Smooth muscle cell (in vitro differentiated cells): ENCODE data around the gene HOXB8. TPM values are rescaled to one million over a fixed set of nuclear protein-coding genes. Genes with fewer than 3 reads are reported as not detected.

Experiments
- DNase-seq: peaks from one replicate; lab custom pipeline; 2025; ENCODE audit not compliant: unreplicated experiment; lab: John Stamatoyannopoulos, UW
- H2AFZ ChIP-seq: fragments of 200-600 bp; sonication (generic); 2 replicates; pipeline ENCODE4 v1.6.0; 2016; ENCODE audit warnings: antibody characterized with exemption, low read depth, mild to moderate bottlenecking
- H3F3A ChIP-seq: fragments of 200-600 bp; sonication (generic); 2 replicates; pipeline ENCODE4 v1.6.0; 2017; ENCODE audit warnings: antibody characterized with exemption, low read depth
- H3K27ac ChIP-seq: fragments of 200-600 bp; sonication (generic); 2 replicates; pipeline ENCODE4 v1.5.1; 2016; ENCODE audit warnings: low read depth, mild to moderate bottlenecking
- H3K27me3 ChIP-seq: fragments of 200-600 bp; sonication (generic); 2 replicates; pipeline ENCODE4 v1.6.1; 2016; ENCODE audit warnings: low read depth, mild to moderate bottlenecking
- H3K36me3 ChIP-seq: fragments of 200-600 bp; sonication (generic); 2 replicates; pipeline ENCODE4 v1.5.1; 2016; ENCODE audit warnings: low read depth
- H3K4me1 ChIP-seq: fragments of 200-600 bp; sonication (generic); 2 replicates; pipeline ENCODE4 v1.5.1; 2016; ENCODE audit warnings: low read depth
- H3K4me2 ChIP-seq: fragments of 200-600 bp; sonication (generic); 2 replicates; pipeline ENCODE4 v1.6.0; 2016; ENCODE audit warnings: mild to moderate bottlenecking
- H3K4me3 ChIP-seq: fragments of 200-600 bp; sonication (generic); 2 replicates; pipeline ENCODE4 v1.5.1; 2016; ENCODE audit warnings: mild to moderate bottlenecking
- H3K79me2 ChIP-seq: fragments of 200-600 bp; sonication (generic); 2 replicates; pipeline ENCODE4 v1.6.0; 2016; ENCODE audit warnings: low read depth, mild to moderate bottlenecking
- H3K9ac ChIP-seq: fragments of 200-600 bp; sonication (generic); 2 replicates; pipeline ENCODE4 v1.6.0; 2016; ENCODE audit warnings: low read depth
- H3K9me3 ChIP-seq: fragments of 200-600 bp; sonication (generic); replicated peaks from 2 replicates; pipeline ENCODE4 v1.5.1; 2016; ENCODE audit warnings: low read depth
- H4K20me1 ChIP-seq: fragments of 200-600 bp; sonication (generic); 2 replicates; pipeline ENCODE4 v1.6.0; 2016; ENCODE audit warnings: low read depth
- CTCF ChIP-seq: fragments of 200-600 bp; sonication (generic); IDR thresholded peaks from 2 replicates; pipeline ENCODE4 v1.5.1; 2017; ENCODE audit warnings: borderline replicate concordance, mild to moderate bottlenecking, antibody characterized with exemption; ENCODE audit not compliant: insufficient read depth, poor library complexity, severe bottlenecking
- WGBS: methylation state at CpG from one replicate; pipeline ENCODE4 v1.1.7; 2016; ENCODE audit warnings: low lambda C conversion rate; 5-methylcytosine and 5-hydroxymethylcytosine counted together
- polyA plus RNA-seq: library from polyadenylated mRNA; unstranded; fragments of >200 nt; fragmentation: Nextera tagmentation; extraction: Ambion mirVana; gene quantifications from 2 replicates; pipeline ENCODE4 v1.2.1, GENCODE V29; 2016
- total RNA-seq: library from RNA; depleted of rRNA; stranded (reverse); fragments of >200 nt; gene quantifications from 2 replicates; pipeline ENCODE4 v1.2.3, GENCODE V29; 2014

Gene HOXB8
- total and polyA plus RNA-seq, 2 experiments from 2014 or later, result 0.94 to 2.0 TPM

GRCh38 chr17:48584223-48584741 lies 30.8 kb downstream of the HOXB8 start:
- peaks cover 87% of the 10 kb centered on the region for H3K27me3 ChIP-seq
- no peak overlapping the region for H3K9ac ChIP-seq
- no peaks in the 10 kb centered on the region for H3F3A ChIP-seq
- peaks cover 99% of the 10 kb centered on the region for H4K20me1 ChIP-seq
- TF ChIP-seq CTCF, result no peak
- H3K27ac ChIP-seq, result no peak overlapping the region
- peaks cover 69% of the 10 kb centered on the region for H3K79me2 ChIP-seq
- no peak for DNase-seq
- no peaks in the 10 kb centered on the region for H3K36me3 ChIP-seq
- no peaks in the 10 kb centered on the region for H3K4me1 ChIP-seq
- H3K4me3 ChIP-seq, result no peak overlapping the region
- no peaks in the 10 kb centered on the region for H3K9me3 ChIP-seq
- 52% methylated on average over 2 of the region's 2 CpGs for WGBS
- no peak overlapping the region for H2AFZ ChIP-seq
- peak overlapping the region; percentile 86 for H3K4me2 ChIP-seq

DNA sequence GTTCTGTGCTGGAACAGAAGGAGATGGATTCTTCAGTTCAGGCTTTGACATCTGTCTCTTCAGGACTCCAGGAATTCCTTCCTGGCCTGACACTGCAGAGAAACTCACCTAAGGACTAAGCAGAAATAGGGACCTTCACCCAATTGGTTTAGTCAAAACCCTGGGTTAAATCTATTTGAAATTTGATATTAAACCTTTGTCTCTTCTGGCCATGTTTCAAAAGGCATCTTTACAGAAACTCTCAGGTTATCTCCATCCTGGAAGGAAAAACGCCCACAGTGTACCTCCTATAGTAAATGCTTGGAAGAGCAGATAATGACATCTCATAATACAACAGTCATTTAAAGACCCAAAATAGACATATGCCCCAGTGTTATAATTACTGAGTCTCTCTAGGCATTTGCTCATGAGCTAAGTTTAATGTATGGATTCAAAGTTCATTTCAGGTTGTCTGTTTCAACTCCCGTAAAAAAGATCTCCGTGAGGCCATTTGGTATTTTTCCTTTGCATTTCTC lies 31.3 kb downstream of the HOXB8 start:
- TF ChIP-seq CTCF, result no peak
- H3K79me2 ChIP-seq, result peaks cover 64% of the 10 kb centered on the region
- no peaks in the 10 kb centered on the region for H3K4me1 ChIP-seq
- H3K4me2 ChIP-seq, result no peak overlapping the region
- H3K36me3 ChIP-seq, result no peaks in the 10 kb centered on the region
- peaks cover 99% of the 10 kb centered on the region for H4K20me1 ChIP-seq
- DNase-seq, result no peak
- no peaks in the 10 kb centered on the region for H3F3A ChIP-seq
- H3K27me3 ChIP-seq, result peaks cover 87% of the 10 kb centered on the region
- no peaks in the 10 kb centered on the region for H3K9me3 ChIP-seq
- H2AFZ ChIP-seq, result no peak overlapping the region
- WGBS, result 79% methylated on average over 3 of the region's 3 CpGs
- H3K27ac ChIP-seq, result no peak overlapping the region
- H3K4me3 ChIP-seq, result no peak overlapping the region
- H3K9ac ChIP-seq, result no peak overlapping the region

DNA sequence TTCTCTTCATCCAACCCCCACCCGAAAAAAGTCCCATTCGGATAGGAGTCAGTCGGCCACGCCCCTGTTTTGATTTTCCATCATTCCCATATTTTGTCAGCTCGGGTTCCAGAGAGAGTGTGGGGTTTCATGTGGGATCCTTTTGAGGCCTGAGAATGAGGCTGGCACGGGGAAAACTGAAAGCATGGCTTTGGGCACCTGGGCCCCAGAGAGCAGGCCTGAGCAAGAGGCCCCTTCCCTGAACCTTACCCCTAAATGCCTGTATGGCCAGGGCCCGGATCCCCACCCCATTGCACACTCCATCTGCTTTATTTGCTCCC lies 32.4 kb downstream of the HOXB8 start:
- Histone ChIP-seq H4K20me1 (peaks cover 96% of the 10 kb centered on the region), H3K9ac (no peak overlapping the region), H3K9me3 (no peaks in the 10 kb centered on the region), H3K27ac (no peak overlapping the region), H2AFZ (no peak overlapping the region), H3K4me3 (no peak overlapping the region), H3K4me1 (no peaks in the 10 kb centered on the region), H3F3A (no peaks in the 10 kb centered on the region), H3K4me2 (peak overlapping the region; percentile 87), H3K79me2 (peaks cover 69% of the 10 kb centered on the region), H3K36me3 (no peaks in the 10 kb centered on the region), H3K27me3 (peaks cover 82% of the 10 kb centered on the region)
- DNase-seq, result no peak
- WGBS, result 49% methylated on average over 7 of the region's 7 CpGs
- TF ChIP-seq CTCF, result no peak
